ENCODE measurements around the gene GABPA.

GABPA gene

DNA sequence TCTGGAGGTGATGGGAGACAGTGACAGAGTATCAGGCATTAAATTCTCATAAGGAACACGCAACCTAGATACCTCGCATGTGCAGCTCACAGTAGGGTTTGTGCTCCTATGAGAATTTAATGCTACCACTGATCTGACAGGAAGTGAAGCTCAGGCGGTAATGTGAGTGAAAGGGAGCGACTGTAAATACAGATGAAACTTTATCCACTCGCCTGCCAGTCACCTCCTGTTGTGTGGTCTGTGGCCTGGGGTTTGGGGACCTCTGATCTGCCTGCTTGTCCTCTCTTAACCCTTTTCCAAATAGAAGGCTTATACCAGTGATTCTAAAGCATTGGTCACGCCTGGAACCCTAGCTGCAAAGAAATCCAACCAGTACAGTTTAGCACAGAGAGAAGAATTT, 15.3 kb downstream of the GABPA start:
- TF ChIP-seq ZNF645 (tag by site-specific recombination; IDR thresholded peaks at IDR 0.05) (no peak), KLF8 (tag by site-specific recombination; IDR thresholded peaks at IDR 0.05) (no peak), GLI2 (tag by site-specific recombination; IDR thresholded peaks at IDR 0.05; ENCODE audit: borderline replicate concordance, low read depth) (no peak), ZNF670 (tag by site-specific recombination; IDR thresholded peaks at IDR 0.05; ENCODE audit: low read depth) (no peak), ZNF223 (tag by site-specific recombination; IDR thresholded peaks at IDR 0.05) (no peak)
- TF ChIP-seq, protein P1, sequence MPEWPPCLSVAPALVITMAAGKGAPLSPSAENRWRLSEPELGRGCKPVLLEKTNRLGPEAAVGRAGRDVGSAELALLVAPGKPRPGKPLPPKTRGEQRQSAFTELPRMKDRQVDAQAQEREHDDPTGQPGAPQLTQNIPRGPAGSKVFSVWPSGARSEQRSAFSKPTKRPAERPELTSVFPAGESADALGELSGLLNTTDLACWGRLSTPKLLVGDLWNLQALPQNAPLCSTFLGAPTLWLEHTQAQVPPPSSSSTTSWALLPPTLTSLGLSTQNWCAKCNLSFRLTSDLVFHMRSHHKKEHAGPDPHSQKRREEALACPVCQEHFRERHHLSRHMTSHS (tag by site-specific recombination; IDR thresholded peaks at IDR 0.05), result no peak
- H3K9me3 ChIP-seq (ENCODE audit: control insufficient read depth, insufficient read depth, low read depth, low read length), result no peaks in the 10 kb centered on the region
- H3K27ac ChIP-seq (ENCODE audit: extremely low read depth, low read depth, low read length), result no peak overlapping the region
- H3K4me3 ChIP-seq (ENCODE audit: low read depth, low read length), result no peak overlapping the region
- no peaks in the 10 kb centered on the region for H3K4me1 ChIP-seq (ENCODE audit: control insufficient read depth, insufficient read depth, low read length)
- H3K36me3 ChIP-seq (ENCODE audit: control insufficient read depth in 2 of 2, insufficient read depth in 1 of 2, low read length in 2 of 2), result peaks cover 51 to 62% of the 10 kb centered on the region in 2 experiments
- ChIA-PET POLR2A (no interaction called here), CTCF (interaction anchor here (1.2 kb wide), 1 partner anchor 30 kb away, joined by 3 read pairs; no protein-coding TSS in a partner anchor)

GRCh38 chr21:25752416-25752815, 17.6 kb downstream of the GABPA start:
- H3K36me3 ChIP-seq (ENCODE audit: control insufficient read depth in 2 of 2, insufficient read depth in 1 of 2, low read length in 2 of 2), result peaks cover 36 to 56% of the 10 kb centered on the region in 2 experiments
- H3K9me3 ChIP-seq (ENCODE audit: control insufficient read depth, insufficient read depth, low read depth, low read length), result no peaks in the 10 kb centered on the region
- POLR2A ChIA-PET, result no interaction called here
- H3K4me3 ChIP-seq (ENCODE audit: low read depth, low read length), result no peak overlapping the region
- no peak for TF ChIP-seq ZNF426 (tag by site-specific recombination; IDR thresholded peaks at IDR 0.05)
- no peak for TF ChIP-seq ZNF138 (tag by site-specific recombination; IDR thresholded peaks at IDR 0.05; ENCODE audit: borderline replicate concordance)
- TF ChIP-seq, protein P2, sequence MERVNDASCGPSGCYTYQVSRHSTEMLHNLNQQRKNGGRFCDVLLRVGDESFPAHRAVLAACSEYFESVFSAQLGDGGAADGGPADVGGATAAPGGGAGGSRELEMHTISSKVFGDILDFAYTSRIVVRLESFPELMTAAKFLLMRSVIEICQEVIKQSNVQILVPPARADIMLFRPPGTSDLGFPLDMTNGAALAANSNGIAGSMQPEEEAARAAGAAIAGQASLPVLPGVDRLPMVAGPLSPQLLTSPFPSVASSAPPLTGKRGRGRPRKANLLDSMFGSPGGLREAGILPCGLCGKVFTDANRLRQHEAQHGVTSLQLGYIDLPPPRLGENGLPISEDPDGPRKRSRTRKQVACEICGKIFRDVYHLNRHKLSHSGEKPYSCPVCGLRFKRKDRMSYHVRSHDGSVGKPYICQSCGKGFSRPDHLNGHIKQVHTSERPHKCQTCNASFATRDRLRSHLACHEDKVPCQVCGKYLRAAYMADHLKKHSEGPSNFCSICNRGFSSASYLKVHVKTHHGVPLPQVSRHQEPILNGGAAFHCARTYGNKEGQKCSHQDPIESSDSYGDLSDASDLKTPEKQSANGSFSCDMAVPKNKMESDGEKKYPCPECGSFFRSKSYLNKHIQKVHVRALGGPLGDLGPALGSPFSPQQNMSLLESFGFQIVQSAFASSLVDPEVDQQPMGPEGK (tag by site-specific recombination; IDR thresholded peaks at IDR 0.05), result no peak
- TF ChIP-seq, protein P3, sequence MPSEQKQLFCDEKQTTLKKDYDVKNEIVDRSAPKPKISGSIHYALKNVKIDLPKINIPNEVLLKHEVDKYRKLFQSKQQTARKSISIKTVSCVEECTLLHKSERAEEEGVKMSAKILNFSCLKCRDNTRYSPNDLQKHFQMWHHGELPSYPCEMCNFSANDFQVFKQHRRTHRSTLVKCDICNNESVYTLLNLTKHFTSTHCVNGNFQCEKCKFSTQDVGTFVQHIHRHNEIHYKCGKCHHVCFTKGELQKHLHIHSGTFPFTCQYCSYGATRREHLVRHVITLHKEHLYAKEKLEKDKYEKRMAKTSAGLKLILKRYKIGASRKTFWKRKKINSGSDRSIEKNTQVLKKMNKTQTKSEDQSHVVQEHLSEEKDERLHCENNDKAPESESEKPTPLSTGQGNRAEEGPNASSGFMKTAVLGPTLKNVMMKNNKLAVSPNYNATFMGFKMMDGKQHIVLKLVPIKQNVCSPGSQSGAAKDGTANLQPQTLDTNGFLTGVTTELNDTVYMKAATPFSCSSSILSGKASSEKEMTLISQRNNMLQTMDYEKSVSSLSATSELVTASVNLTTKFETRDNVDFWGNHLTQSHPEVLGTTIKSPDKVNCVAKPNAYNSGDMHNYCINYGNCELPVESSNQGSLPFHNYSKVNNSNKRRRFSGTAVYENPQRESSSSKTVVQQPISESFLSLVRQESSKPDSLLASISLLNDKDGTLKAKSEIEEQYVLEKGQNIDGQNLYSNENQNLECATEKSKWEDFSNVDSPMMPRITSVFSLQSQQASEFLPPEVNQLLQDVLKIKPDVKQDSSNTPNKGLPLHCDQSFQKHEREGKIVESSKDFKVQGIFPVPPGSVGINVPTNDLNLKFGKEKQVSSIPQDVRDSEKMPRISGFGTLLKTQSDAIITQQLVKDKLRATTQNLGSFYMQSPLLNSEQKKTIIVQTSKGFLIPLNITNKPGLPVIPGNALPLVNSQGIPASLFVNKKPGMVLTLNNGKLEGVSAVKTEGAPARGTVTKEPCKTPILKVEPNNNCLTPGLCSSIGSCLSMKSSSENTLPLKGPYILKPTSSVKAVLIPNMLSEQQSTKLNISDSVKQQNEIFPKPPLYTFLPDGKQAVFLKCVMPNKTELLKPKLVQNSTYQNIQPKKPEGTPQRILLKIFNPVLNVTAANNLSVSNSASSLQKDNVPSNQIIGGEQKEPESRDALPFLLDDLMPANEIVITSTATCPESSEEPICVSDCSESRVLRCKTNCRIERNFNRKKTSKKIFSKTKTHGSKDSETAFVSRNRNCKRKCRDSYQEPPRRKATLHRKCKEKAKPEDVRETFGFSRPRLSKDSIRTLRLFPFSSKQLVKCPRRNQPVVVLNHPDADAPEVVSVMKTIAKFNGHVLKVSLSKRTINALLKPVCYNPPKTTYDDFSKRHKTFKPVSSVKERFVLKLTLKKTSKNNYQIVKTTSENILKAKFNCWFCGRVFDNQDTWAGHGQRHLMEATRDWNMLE (tag by site-specific recombination; conservative IDR thresholded peaks at IDR 0.05; ENCODE audit: low read depth), result no peak
- TF ChIP-seq SCRT2 (tag by site-specific recombination; IDR thresholded peaks at IDR 0.05), result no peak
- TF ChIP-seq ZNF132 (tag by site-specific recombination; IDR thresholded peaks at IDR 0.05; ENCODE audit: borderline replicate concordance), result no peak
- no peak for TF ChIP-seq ZNF621 (tag by site-specific recombination; IDR thresholded peaks at IDR 0.05)
- no peak for TF ChIP-seq HOXD13 (CRISPR knock-in tag; IDR thresholded peaks at IDR 0.05; ENCODE audit: borderline replicate concordance)
- no peak for TF ChIP-seq YY2 (tag by site-specific recombination; IDR thresholded peaks at IDR 0.05)
- no peak for TF ChIP-seq ZNF140 (tag by site-specific recombination; IDR thresholded peaks at IDR 0.05)
- TF ChIP-seq HOXC10 (CRISPR knock-in tag; IDR thresholded peaks at IDR 0.05), result no peak
- TF ChIP-seq PRDM4 (tag by site-specific recombination; IDR thresholded peaks at IDR 0.05), result no peak
- TF ChIP-seq, protein P4, sequence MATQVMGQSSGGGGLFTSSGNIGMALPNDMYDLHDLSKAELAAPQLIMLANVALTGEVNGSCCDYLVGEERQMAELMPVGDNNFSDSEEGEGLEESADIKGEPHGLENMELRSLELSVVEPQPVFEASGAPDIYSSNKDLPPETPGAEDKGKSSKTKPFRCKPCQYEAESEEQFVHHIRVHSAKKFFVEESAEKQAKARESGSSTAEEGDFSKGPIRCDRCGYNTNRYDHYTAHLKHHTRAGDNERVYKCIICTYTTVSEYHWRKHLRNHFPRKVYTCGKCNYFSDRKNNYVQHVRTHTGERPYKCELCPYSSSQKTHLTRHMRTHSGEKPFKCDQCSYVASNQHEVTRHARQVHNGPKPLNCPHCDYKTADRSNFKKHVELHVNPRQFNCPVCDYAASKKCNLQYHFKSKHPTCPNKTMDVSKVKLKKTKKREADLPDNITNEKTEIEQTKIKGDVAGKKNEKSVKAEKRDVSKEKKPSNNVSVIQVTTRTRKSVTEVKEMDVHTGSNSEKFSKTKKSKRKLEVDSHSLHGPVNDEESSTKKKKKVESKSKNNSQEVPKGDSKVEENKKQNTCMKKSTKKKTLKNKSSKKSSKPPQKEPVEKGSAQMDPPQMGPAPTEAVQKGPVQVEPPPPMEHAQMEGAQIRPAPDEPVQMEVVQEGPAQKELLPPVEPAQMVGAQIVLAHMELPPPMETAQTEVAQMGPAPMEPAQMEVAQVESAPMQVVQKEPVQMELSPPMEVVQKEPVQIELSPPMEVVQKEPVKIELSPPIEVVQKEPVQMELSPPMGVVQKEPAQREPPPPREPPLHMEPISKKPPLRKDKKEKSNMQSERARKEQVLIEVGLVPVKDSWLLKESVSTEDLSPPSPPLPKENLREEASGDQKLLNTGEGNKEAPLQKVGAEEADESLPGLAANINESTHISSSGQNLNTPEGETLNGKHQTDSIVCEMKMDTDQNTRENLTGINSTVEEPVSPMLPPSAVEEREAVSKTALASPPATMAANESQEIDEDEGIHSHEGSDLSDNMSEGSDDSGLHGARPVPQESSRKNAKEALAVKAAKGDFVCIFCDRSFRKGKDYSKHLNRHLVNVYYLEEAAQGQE (tag by site-specific recombination; IDR thresholded peaks at IDR 0.05), result no peak
- TF ChIP-seq ZIC2 (tag by site-specific recombination; IDR thresholded peaks at IDR 0.05), result no peak
- H3K27ac ChIP-seq (ENCODE audit: extremely low read depth, low read depth, low read length), result no peak overlapping the region
- CTCF ChIA-PET, result interaction anchor here (0.6 to 1.8 kb wide), 4 partner anchors 49 to 823 kb away, joined by 3 to 6 read pairs (median 4); no protein-coding TSS in a partner anchor
- no peaks in the 10 kb centered on the region for H3K4me1 ChIP-seq (ENCODE audit: control insufficient read depth, insufficient read depth, low read length)

All from HEK293 (cell line).